Gastrocnemius medialis (tissue), 4 donors: ENCODE data around the gene RPE65. TPM values are rescaled to one million over a fixed set of nuclear protein-coding genes. Genes with fewer than 3 reads are reported as not detected.
"Not testable (repeated sequence)": the region's sequence is repeated elsewhere in the genome, so short reads cannot be mapped to it uniquely, and the experiment has no call there.

Experiments
- ATAC-seq, 2 donors: fragments of 150-250 bp; one replicate each; pipeline ENCODE4 v1.9.1; 2016
- DNase-seq, 2 donors: peaks; one replicate each; pipeline ENCODE4 v3.0.0-alpha.2; 2019
- H3K27ac ChIP-seq, 4 donors: fragments of 200-600 bp; sonication (generic); 1 replicate in 1 of 4; 2 replicates in 3 of 4; pipeline ENCODE4 v1.5.1; 2016 to 2018; ENCODE audit warnings: mild to moderate bottlenecking in 2 of 4, moderate library complexity in 1 of 4
- H3K27me3 ChIP-seq, 3 donors: fragments of 200-600 bp; sonication (generic) in 2 of 3; 1 replicate in 1 of 3; 2 replicates in 2 of 3; pipeline versions ENCODE4 v1.5.1 to v1.6.0; 2016 to 2019; ENCODE audit warnings: mild to moderate bottlenecking in 1 of 3, moderate library complexity in 1 of 3
- H3K36me3 ChIP-seq, 2 donors: fragments of 200-600 bp; sonication (generic) in 1 of 2; one replicate each; pipeline ENCODE4 v1.5.1; 2017 to 2018
- H3K4me1 ChIP-seq, 2 donors: fragments of 200-600 bp; sonication (generic) in 1 of 2; one replicate each; pipeline ENCODE4 v1.5.1; 2016 to 2017; ENCODE audit warnings: mild to moderate bottlenecking in 2 of 2
- H3K4me3 ChIP-seq, 4 donors: fragments of 200-600 bp; sonication (generic) in 3 of 4; 1 replicate in 1 of 4; 2 replicates in 3 of 4; pipeline ENCODE4 v1.5.1; 2016 to 2019; ENCODE audit warnings: mild to moderate bottlenecking in 2 of 4
- H3K9me3 ChIP-seq, 3 donors: fragments of 200-600 bp; sonication (generic) in 2 of 3; 1 replicate in 1 of 3; 2 replicates in 2 of 3; pipeline ENCODE4 v1.5.1; 2016 to 2019
- POLR2A ChIP-seq, 2 donors: fragments of 450-650 bp; IDR thresholded peaks; one replicate each; pipeline ENCODE4 v1.6.1; 2017; ENCODE audit warnings: antibody characterized with exemption in 2 of 2, mild to moderate bottlenecking in 2 of 2, moderate library complexity in 2 of 2
- in situ Hi-C, 4 donors: fragments of 200-750 bp; cut with MboI; loops; one replicate each; pipeline versions ENCODE4 v1.15.0 to v1.8.0; 2017; ENCODE audit warnings: low sequenced_read_pairs in 4 of 4
- intact Hi-C: fragments of 100-400 bp; cut with DNase I; formaldehyde crosslinking; loops from one replicate; pipeline ENCODE4 v1.15.1; 2023; ENCODE audit warnings: low total_unique reads
- total RNA-seq, 4 donors: library from RNA; depleted of rRNA; stranded (reverse); fragments of >200 nt; gene quantifications; one replicate each; pipeline versions ENCODE4 v1.1.0 to v1.2.3, GENCODE V29; 2016
- TF ChIP-seq, protein P1 (sequence below), 5 experiments: fragments of 450-650 bp in 3 of 5; fragments of 200-600 bp in 2 of 5; sonication (generic) in 2 of 5; IDR thresholded peaks in 4 of 5; conservative IDR thresholded peaks in 1 of 5; 1 replicate in 4 of 5; 2 replicates in 1 of 5; pipeline ENCODE4 v1.5.1; 2016 to 2019; ENCODE audit warnings: antibody characterized with exemption in 5 of 5, mild to moderate bottlenecking in 3 of 5, moderate library complexity in 3 of 5

RPE65 gene
- total RNA-seq, 4 donors from 2014 or later: not detected

DNA sequence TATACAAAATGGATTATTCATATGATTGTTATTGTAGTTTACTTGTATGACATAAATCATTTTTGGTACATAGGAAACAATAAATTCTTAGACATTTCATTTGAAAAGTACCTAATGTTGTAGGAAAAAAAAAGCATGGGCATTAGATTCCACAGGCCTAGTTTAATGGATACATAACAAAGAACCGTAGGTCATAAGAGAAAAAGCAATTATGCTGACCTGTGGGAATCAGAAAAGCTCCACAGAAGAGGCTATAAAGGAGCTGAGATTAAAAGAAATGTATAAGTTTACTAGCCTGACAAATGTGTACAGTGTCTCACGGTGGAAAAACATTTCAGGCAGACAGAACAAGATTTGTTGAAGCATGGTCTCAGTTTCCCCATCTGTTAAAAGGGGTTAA lies 43.4 kb upstream of the RPE65 start:
- no peak for TF ChIP-seq POLR2A (IDR thresholded peaks at IDR 0.05)
- TF ChIP-seq, protein P1, sequence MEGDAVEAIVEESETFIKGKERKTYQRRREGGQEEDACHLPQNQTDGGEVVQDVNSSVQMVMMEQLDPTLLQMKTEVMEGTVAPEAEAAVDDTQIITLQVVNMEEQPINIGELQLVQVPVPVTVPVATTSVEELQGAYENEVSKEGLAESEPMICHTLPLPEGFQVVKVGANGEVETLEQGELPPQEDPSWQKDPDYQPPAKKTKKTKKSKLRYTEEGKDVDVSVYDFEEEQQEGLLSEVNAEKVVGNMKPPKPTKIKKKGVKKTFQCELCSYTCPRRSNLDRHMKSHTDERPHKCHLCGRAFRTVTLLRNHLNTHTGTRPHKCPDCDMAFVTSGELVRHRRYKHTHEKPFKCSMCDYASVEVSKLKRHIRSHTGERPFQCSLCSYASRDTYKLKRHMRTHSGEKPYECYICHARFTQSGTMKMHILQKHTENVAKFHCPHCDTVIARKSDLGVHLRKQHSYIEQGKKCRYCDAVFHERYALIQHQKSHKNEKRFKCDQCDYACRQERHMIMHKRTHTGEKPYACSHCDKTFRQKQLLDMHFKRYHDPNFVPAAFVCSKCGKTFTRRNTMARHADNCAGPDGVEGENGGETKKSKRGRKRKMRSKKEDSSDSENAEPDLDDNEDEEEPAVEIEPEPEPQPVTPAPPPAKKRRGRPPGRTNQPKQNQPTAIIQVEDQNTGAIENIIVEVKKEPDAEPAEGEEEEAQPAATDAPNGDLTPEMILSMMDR (IDR thresholded peaks at IDR 0.05 in 4 of 5, conservative IDR thresholded peaks at IDR 0.05 in 1 of 5): no peak
- Histone ChIP-seq H3K4me3 (no peak overlapping the region), H3K27ac (no peak overlapping the region), H3K4me1 (peaks cover 10 to 19% of the 10 kb centered on the region in 2 donors), H3K27me3 (no peaks in the 10 kb centered on the region), H3K9me3 (no peaks in the 10 kb centered on the region), H3K36me3 (no peaks in the 10 kb centered on the region)
- no peak for DNase-seq
- no peak for ATAC-seq
- in situ Hi-C loops (no loop called here), intact Hi-C loops (no loop called here)

DNA sequence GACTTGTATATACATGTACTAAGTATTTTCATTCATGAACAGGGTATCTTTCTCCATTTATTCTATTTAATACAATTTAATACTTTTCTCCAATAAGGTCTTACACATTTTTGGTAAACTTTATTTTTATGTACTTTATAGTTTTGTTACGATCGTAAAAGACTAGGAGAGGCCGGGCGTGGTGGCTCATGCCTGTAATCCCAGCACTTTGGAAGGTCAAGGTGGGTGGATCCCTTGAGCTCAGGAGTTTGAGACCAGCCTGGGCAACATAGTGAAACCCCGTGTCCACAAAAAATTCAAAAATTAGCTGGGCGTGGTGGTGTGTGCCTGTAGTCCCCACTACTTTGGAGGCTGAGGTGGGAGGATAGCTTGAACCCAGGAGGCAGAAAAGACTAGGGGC lies 42.5 kb upstream of the RPE65 start:
- H3K36me3 ChIP-seq, DNase-seq, in situ Hi-C loops, H3K4me3 ChIP-seq, H3K27me3 ChIP-seq, H3K27ac ChIP-seq, ATAC-seq, H3K9me3 ChIP-seq, intact Hi-C loops: not testable (repeated sequence)
- peaks cover 10 to 13% of the 10 kb centered on the region in 2 donors for H3K4me1 ChIP-seq

DNA sequence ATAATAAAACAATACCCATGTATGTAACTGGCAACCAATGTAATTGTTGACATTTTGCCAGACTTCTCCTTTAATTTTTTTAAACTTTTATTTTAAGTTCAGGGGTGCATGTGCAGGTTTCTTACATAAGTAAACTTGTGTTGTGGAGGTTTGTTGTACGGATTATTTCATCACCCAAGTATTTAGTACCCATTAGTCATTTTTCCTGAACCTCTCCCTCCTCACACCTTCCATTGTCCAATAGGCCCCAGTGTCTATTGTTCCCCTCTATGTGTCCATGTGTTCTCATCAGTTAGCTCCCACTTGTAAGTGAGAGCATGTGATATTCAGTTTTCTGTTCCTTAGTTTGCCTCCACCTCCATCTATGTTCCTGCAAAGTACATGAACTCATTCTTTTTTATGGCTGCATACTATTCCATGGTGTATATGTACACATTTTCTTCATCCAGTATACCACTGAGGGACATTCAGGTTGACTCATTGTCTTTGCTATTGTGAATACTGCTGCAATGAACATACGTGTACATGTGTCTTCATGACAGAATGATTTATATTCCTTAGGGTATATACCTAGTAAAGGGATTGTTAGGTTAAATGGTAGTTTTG lies 40.4 kb upstream of the RPE65 start:
- ATAC-seq (no peak), DNase-seq (no peak)
- TF ChIP-seq, protein P1 (IDR thresholded peaks at IDR 0.05 in 4 of 5, conservative IDR thresholded peaks at IDR 0.05 in 1 of 5): no peak
- no peak for TF ChIP-seq POLR2A (IDR thresholded peaks at IDR 0.05)
- Histone ChIP-seq H3K4me3 (no peak overlapping the region), H3K4me1 (no peaks in the 10 kb centered on the region), H3K27ac (no peak overlapping the region), H3K36me3 (no peaks in the 10 kb centered on the region), H3K27me3 (no peaks in the 10 kb centered on the region), H3K9me3 (no peaks in the 10 kb centered on the region)
- in situ Hi-C loops: no loop called here
- intact Hi-C loops: no loop called here

- Histone ChIP-seq H3K36me3 (no peaks in the 10 kb centered on the region), H3K27me3 (no peaks in the 10 kb centered on the region), H3K9me3 (no peaks in the 10 kb centered on the region), H3K4me3 (no peak overlapping the region), H3K27ac (no peak overlapping the region), H3K4me1 (no peaks in the 10 kb centered on the region)
- DNase-seq (no peak), ATAC-seq (no peak)
- in situ Hi-C loops (no loop called here), intact Hi-C loops (no loop called here)
- TF ChIP-seq, protein P1 (IDR thresholded peaks at IDR 0.05 in 4 of 5, conservative IDR thresholded peaks at IDR 0.05 in 1 of 5): no peak
- TF ChIP-seq POLR2A (IDR thresholded peaks at IDR 0.05): no peak
These were observed 35.8 kb upstream of the RPE65 start for GRCh38 chr1:68485431-68486022.

GRCh38 chr1:68484618-68485017 lies 34.9 kb upstream of the RPE65 start:
- Histone ChIP-seq H3K27me3 (no peaks in the 10 kb centered on the region), H3K9me3 (no peaks in the 10 kb centered on the region), H3K27ac (no peak overlapping the region), H3K4me3 (no peak overlapping the region), H3K4me1 (no peaks in the 10 kb centered on the region), H3K36me3 (no peaks in the 10 kb centered on the region)
- DNase-seq (no peak), ATAC-seq (no peak)
- intact Hi-C loops (no loop called here), in situ Hi-C loops (no loop called here)
- TF ChIP-seq, protein P1 (IDR thresholded peaks at IDR 0.05 in 4 of 5, conservative IDR thresholded peaks at IDR 0.05 in 1 of 5): no peak
- TF ChIP-seq POLR2A (IDR thresholded peaks at IDR 0.05): no peak
